K562 (cell line): Measurements from ENCODE around the gene GLT6D1. TPM values are rescaled to one million over a fixed set of nuclear protein-coding genes. Genes with fewer than 3 reads are reported as not detected.

Experiments
- ATAC-seq: fragments of 200-7000 bp; cut with Tn5 transposase; 3 replicates; pipeline ENCODE4 v1.9.1; 2020; ENCODE audit warnings: moderate library complexity
- BruUV-seq: library from RNA; stranded (reverse); fragments of 400-500 nt; replicated peaks from 2 replicates; lab custom pipeline; 2021; lab: Mats Ljungman, UMichigan
- CTCF ChIA-PET: fragments of 300-600 bp; formaldehyde crosslinking; extraction: SDS; loops from one replicate; lab custom pipeline; 2021; ENCODE audit warnings: low intra/inter-chr PET ratio; lab: Yijun Ruan, JAX
- POLR2A ChIA-PET: fragments of 300-600, 350-650 bp; sonication (Branson Sonifier 250); formaldehyde crosslinking; extraction: SDS; loops from one replicate; lab custom pipeline; 2021; ENCODE audit warnings: antibody characterized with exemption, inconsistent platforms; lab: Yijun Ruan, JAX
- DNase-seq, 4 experiments: peaks; one replicate each; pipeline versions ENCODE4 v3.0.0 to v3.0.0-alpha.2; 2011 to 2018; ENCODE audit warnings: low spot score in 3 of 4, mixed read lengths in 3 of 4; ENCODE audit errors: extremely low read depth in 1 of 4
- FAIRE-seq: peaks from 2 replicates; lab custom pipeline; 2011; peaks lifted over from hg19 to GRCh38; lab: Jason Lieb, UNC
- H2AFZ ChIP-seq: 2 replicates; pipeline ENCODE4 v1.6.0; 2011; ENCODE audit warnings: low read depth, low read length, control low read depth, inconsistent platforms
- H3K27ac ChIP-seq: fragments of 200-600 bp; 3 replicates; pipeline ENCODE4 v1.8.0; 2011; ENCODE audit warnings: low read depth, mild to moderate bottlenecking, control low read depth, inconsistent platforms, low read length, moderate library complexity, mixed read lengths; ENCODE audit errors: extremely low read depth
- H3K27me3 ChIP-seq, 2 experiments: fragments of 300-600 bp in 1 of 2; 2 replicates in 1 of 2; 3 replicates in 1 of 2; pipeline versions ENCODE4 v1.6.0 to v1.8.0; 2011; ENCODE audit warnings: inconsistent platforms in 2 of 2, low read length in 2 of 2, mild to moderate bottlenecking in 1 of 2, mixed read lengths in 1 of 2, moderate library complexity in 1 of 2; ENCODE audit not compliant: control insufficient read depth in 2 of 2, insufficient read depth in 2 of 2
- H3K36me3 ChIP-seq: fragments of 300-600 bp; 3 replicates; pipeline ENCODE4 v1.8.0; 2011; ENCODE audit warnings: mild to moderate bottlenecking, low read length, inconsistent platforms; ENCODE audit not compliant: control insufficient read depth, insufficient read depth
- H3K4me1 ChIP-seq, 2 experiments: fragments of 200-600 bp in 1 of 2; replicated peaks in 1 of 2; 2 replicates in 1 of 2; 3 replicates in 1 of 2; pipeline versions ENCODE4 v1.5.1 to v1.8.0; 2011; ENCODE audit warnings: inconsistent platforms in 2 of 2, low read length in 2 of 2, mild to moderate bottlenecking in 1 of 2, mixed read lengths in 1 of 2, moderate library complexity in 1 of 2; ENCODE audit not compliant: control insufficient read depth in 2 of 2, insufficient read depth in 2 of 2
- H3K4me2 ChIP-seq: 2 replicates; pipeline ENCODE4 v1.6.1; 2011; ENCODE audit warnings: low read length, control low read depth, inconsistent platforms, mixed read lengths; ENCODE audit not compliant: insufficient read depth
- H3K4me3 ChIP-seq: fragments of 200-600 bp; sonication (generic), shearing (Covaris generic); 2 replicates; pipeline ENCODE4 v1.5.1; 2016; ENCODE audit warnings: control low read depth, inconsistent platforms
- H3K79me2 ChIP-seq: fragments of 200-600 bp; 3 replicates; pipeline ENCODE4 v1.8.0; 2011; ENCODE audit warnings: low read length, inconsistent platforms; ENCODE audit not compliant: control insufficient read depth, insufficient read depth
- H3K9ac ChIP-seq, 2 experiments: 2 replicates each; pipeline versions ENCODE4 v1.6.0 to v1.6.1; 2011; ENCODE audit warnings: low read depth in 2 of 2, low read length in 2 of 2, control low read depth in 1 of 2, inconsistent platforms in 1 of 2, mild to moderate bottlenecking in 1 of 2, mixed read lengths in 1 of 2; ENCODE audit not compliant: insufficient read depth in 1 of 2
- H3K9me1 ChIP-seq: one replicate; pipeline ENCODE4 v1.6.0; 2011; ENCODE audit warnings: inconsistent platforms, mild to moderate bottlenecking, low read length, moderate library complexity; ENCODE audit not compliant: control insufficient read depth, insufficient read depth
- H3K9me3 ChIP-seq: replicated peaks from 2 replicates; pipeline ENCODE4 v1.5.1; 2011; ENCODE audit warnings: low read depth, low read length, inconsistent platforms; ENCODE audit not compliant: control insufficient read depth, insufficient read depth
- H4K20me1 ChIP-seq: replicated peaks from 2 replicates; pipeline ENCODE4 v1.6.1; 2011; ENCODE audit warnings: low read length, inconsistent platforms, mixed read lengths; ENCODE audit not compliant: control insufficient read depth, insufficient read depth
- BCOR ChIP-seq: fragments of 450-650 bp; IDR thresholded peaks from 2 replicates; pipeline ENCODE4 v1.6.1; 2016
- ETV6 ChIP-seq, 3 experiments: fragments of 150-350 bp in 1 of 3; sonication (generic) in 1 of 3; formaldehyde crosslinking in 1 of 3; IDR thresholded peaks; 2 replicates each; pipeline versions ENCODE4 v1.6.1 to v1.8.0; 2014 to 2022; ENCODE audit warnings: borderline replicate concordance in 2 of 3, low read depth in 2 of 3, antibody characterized with exemption in 1 of 3, low read length in 1 of 3, mild to moderate bottlenecking in 1 of 3, missing genetic modification reagents in 1 of 3
- FOSL1 ChIP-seq: fragments of 200-800 bp; sonication (Bioruptor generic); conservative IDR thresholded peaks from 2 replicates; pipeline ENCODE4 v1.6.1; 2016; ENCODE audit warnings: missing genetic modification characterization, missing compliant biosample characterization
- NFE2 ChIP-seq: IDR thresholded peaks from 2 replicates; pipeline ENCODE4 v1.6.1; 2014; ENCODE audit warnings: antibody characterized with exemption, low read depth
- NFIC ChIP-seq: fragments of 450-650 bp; IDR thresholded peaks from 2 replicates; pipeline ENCODE4 v1.6.1; 2017; ENCODE audit warnings: mild to moderate bottlenecking, inconsistent platforms
- SRSF9 ChIP-seq: fragments of 200-400 bp; formaldehyde crosslinking; IDR thresholded peaks from 2 replicates; pipeline ENCODE4 v1.6.1; 2017; ENCODE audit warnings: low read depth, low read length, borderline replicate concordance
- ZFP36 ChIP-seq: fragments of 150-350 bp; IDR thresholded peaks from 2 replicates; pipeline ENCODE4 v1.6.1; 2018; ENCODE audit warnings: low read length, low read depth; ENCODE audit not compliant: partially characterized antibody
- ZNF212 ChIP-seq: fragments of 450-650 bp; formaldehyde crosslinking; IDR thresholded peaks from 2 replicates; pipeline ENCODE4 v1.4.0; 2020; ENCODE audit warnings: mild to moderate bottlenecking
- ZNF282 ChIP-seq: sonication (generic); formaldehyde crosslinking; IDR thresholded peaks from 2 replicates; pipeline ENCODE4 v1.8.1; 2023; ENCODE audit warnings: missing genetic modification reagents
- ZNF668 ChIP-seq: fragments of 250-450 bp; sonication (Bioruptor Pico); IDR thresholded peaks from 2 replicates; pipeline ENCODE4 v1.8.0; 2022; ENCODE audit warnings: mild to moderate bottlenecking, inconsistent platforms
- WGBS: fragments of 100-300 bp; shearing (Covaris generic); methylation state at CpG from one replicate; pipeline ENCODE4 v1.1.6; 2016; ENCODE audit warnings: low coverage, mixed read lengths; ENCODE audit not compliant: insufficient coverage; ENCODE audit errors: missing lambda C conversion rate; 5-methylcytosine and 5-hydroxymethylcytosine counted together
- in situ Hi-C: fragments of 300-500 bp; cut with MboI; formaldehyde crosslinking; loops from 4 replicates; pipeline ENCODE4 v1.15.0; 2018; ENCODE audit warnings: inconsistent platforms, mixed read lengths
- intact Hi-C: fragments of 100-400 bp; cut with micrococcal nuclease; formaldehyde crosslinking; loops from 2 replicates; pipeline ENCODE4 v1.14.2; 2022
- polyA plus RNA-seq, 8 experiments: library from polyadenylated mRNA; depleted of rRNA in 4 of 8; stranded (reverse) in 5 of 8; unstranded in 3 of 8; fragments of >200 nt; fragmentation: Nextera tagmentation in 2 of 8; fragmentation: Illumina TruSeq in 1 of 8; extraction: Ambion mirVana in 2 of 8; extraction: Trizol in 1 of 8; gene quantifications; 2 replicates each; pipeline versions ENCODE4 v1.2.1 to v1.2.3, GENCODE V29; 2011 to 2014; ENCODE audit warnings: inconsistent platforms in 1 of 8, missing spikeins in 1 of 8
- total RNA-seq, 7 experiments: library from RNA; depleted of rRNA in 6 of 7; stranded (reverse); fragments of >200 nt in 6 of 7; fragmentation: Illumina TruSeq in 2 of 7; extraction: Trizol in 2 of 7; gene quantifications; 2 replicates each; pipeline versions ENCODE4 v1.2.1 to v1.2.3, GENCODE V29; 2011 to 2021; ENCODE audit warnings: low replicate concordance in 1 of 7

GLT6D1 gene
- total and polyA plus RNA-seq, 9 of the 15 experiments (the other 6 are each of a cell fraction or from before 2014, with no cell fraction given), result not detected

GRCh38 chr9:135617991-135618411, 21.3 kb downstream of the GLT6D1 start:
- FAIRE-seq, result no peak
- peaks cover 0 to 18% of the 10 kb centered on the region in 2 experiments; a peak in 2 of 5 replicates for H3K4me1 ChIP-seq
- H3K4me3 ChIP-seq, result no peak overlapping the region
- intact Hi-C loops, result no loop called here
- no peak overlapping the region for H2AFZ ChIP-seq
- DNase-seq, result no peak
- no peak overlapping the region for H3K9ac ChIP-seq
- BruUV-seq, result no TSS peak
- no peak overlapping the region for H3K27ac ChIP-seq
- POLR2A ChIA-PET, result no interaction called here
- H3K79me2 ChIP-seq, result no peaks in the 10 kb centered on the region
- H3K27me3 ChIP-seq, result peaks cover 22 to 75% of the 10 kb centered on the region in 2 experiments; a peak in 4 of 5 replicates
- TF ChIP-seq SRSF9, result no peak
- peak; percentile 32; the same call in 1 of the 2 replicates for TF ChIP-seq NFIC
- peak; percentile 16; the same call in 1 of the 2 replicates for TF ChIP-seq BCOR
- TF ChIP-seq ZFP36, result peak; percentile 55
- TF ChIP-seq, all 486 proteins: peak for 3
- in situ Hi-C loops, result no loop called here
- no peak for ATAC-seq
- H3K9me1 ChIP-seq, result no peaks in the 10 kb centered on the region
- H3K9me3 ChIP-seq, result no peaks in the 10 kb centered on the region
- CTCF ChIA-PET, result no interaction called here
- under 1% methylated on average over 13 of the region's 13 CpGs for WGBS
- H4K20me1 ChIP-seq, result peaks cover 9% of the 10 kb centered on the region
- H3K4me2 ChIP-seq, result no peak overlapping the region
- H3K36me3 ChIP-seq, result no peaks in the 10 kb centered on the region

- TF ChIP-seq ZNF282 (CRISPR knock-in tag) (no peak), NFE2 (no peak), ZNF668 (CRISPR knock-in tag) (no peak), FOSL1 (tag) (no peak), ETV6 (IDR thresholded peaks at IDR 0.05; ENCODE audit: borderline replicate concordance in 1 of 2, low read depth in 2 of 2, low read length in 1 of 2) (no peak), ETV6 (CRISPR knock-in tag; IDR thresholded peaks at IDR 0.05; ENCODE audit: borderline replicate concordance) (no peak), ZNF212 (CRISPR knock-in tag) (no peak)
- TF ChIP-seq, all 486 proteins: peak for 0
- Histone ChIP-seq H3K9me3 (no peaks in the 10 kb centered on the region), H3K27ac (no peak overlapping the region), H3K36me3 (no peaks in the 10 kb centered on the region), H4K20me1 (peaks cover 9% of the 10 kb centered on the region), H3K4me3 (no peak overlapping the region), H3K9me1 (no peaks in the 10 kb centered on the region), H3K79me2 (no peaks in the 10 kb centered on the region), H2AFZ (no peak overlapping the region), H3K4me1 (peaks cover 0 to 19% of the 10 kb centered on the region in 2 experiments; a peak in 2 of 5 replicates), H3K27me3 (peaks cover 18 to 73% of the 10 kb centered on the region in 2 experiments; a peak in 3 of 5 replicates), H3K9ac (no peak overlapping the region), H3K4me2 (no peak overlapping the region)
- under 1% methylated on average over 10 of the region's 13 CpGs for WGBS
- ChIA-PET POLR2A (no interaction called here), CTCF (no interaction called here)
- ATAC-seq (no peak), FAIRE-seq (no peak), DNase-seq (no peak)
- intact Hi-C loops (no loop called here), in situ Hi-C loops (no loop called here)
- no TSS peak for BruUV-seq
Measured at GRCh38 chr9:135617538-135617900, 21.8 kb downstream of the GLT6D1 start.
